ENCODE data around the gene FKBP4. TPM values are rescaled to one million over a fixed set of nuclear protein-coding genes. Genes with fewer than 3 reads are reported as not detected.

The FKBP4 gene
- total and polyA plus RNA-seq, 2 of the 13 experiments (the other 11 are each of a cell fraction or from before 2014, with no cell fraction given): 25.7 to 66.1 TPM

DNA sequence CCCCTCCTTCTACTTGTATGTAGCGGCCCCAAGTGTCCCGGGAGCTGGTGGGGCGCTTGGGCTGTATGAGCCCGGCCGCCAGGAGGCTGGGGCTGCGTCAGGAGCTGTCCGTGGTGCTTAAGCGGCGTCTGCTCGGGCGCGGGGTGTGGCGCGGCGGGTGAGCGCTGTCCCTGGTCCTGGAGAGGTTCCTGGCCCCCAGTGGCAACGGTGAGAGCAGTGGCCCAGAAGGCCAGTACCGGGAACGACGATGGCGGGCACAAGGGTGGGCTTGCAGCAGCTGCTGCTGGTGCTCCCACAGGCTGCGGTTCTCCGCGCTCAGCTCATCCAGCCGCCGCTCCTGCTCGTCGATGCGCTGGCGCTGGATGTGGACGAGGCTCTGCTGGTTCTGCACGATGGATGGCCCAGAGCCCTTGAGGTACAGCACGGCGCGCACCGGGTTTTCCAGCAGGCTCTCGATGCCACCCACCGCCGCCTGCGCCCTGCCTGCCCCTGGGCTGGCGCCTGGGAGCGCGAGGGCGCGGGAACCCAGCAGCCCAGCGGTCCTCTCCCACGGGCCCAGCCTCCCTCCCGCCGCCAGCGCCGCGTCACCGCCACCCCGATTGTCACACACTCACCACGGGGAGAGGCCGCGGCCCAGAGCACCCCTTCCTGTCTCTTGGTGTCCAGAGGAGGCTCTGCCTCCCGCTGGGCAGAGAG is 41.9 kb upstream of the FKBP4 start (continued):
- TF ChIP-seq, protein P1, sequence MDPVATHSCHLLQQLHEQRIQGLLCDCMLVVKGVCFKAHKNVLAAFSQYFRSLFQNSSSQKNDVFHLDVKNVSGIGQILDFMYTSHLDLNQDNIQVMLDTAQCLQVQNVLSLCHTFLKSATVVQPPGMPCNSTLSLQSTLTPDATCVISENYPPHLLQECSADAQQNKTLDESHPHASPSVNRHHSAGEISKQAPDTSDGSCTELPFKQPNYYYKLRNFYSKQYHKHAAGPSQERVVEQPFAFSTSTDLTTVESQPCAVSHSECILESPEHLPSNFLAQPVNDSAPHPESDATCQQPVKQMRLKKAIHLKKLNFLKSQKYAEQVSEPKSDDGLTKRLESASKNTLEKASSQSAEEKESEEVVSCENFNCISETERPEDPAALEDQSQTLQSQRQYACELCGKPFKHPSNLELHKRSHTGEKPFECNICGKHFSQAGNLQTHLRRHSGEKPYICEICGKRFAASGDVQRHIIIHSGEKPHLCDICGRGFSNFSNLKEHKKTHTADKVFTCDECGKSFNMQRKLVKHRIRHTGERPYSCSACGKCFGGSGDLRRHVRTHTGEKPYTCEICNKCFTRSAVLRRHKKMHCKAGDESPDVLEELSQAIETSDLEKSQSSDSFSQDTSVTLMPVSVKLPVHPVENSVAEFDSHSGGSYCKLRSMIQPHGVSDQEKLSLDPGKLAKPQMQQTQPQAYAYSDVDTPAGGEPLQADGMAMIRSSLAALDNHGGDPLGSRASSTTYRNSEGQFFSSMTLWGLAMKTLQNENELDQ (CRISPR knock-in tag; IDR thresholded peaks at IDR 0.05; ENCODE audit: borderline replicate concordance): peak; percentile 99
- TF ChIP-seq, protein P2, sequence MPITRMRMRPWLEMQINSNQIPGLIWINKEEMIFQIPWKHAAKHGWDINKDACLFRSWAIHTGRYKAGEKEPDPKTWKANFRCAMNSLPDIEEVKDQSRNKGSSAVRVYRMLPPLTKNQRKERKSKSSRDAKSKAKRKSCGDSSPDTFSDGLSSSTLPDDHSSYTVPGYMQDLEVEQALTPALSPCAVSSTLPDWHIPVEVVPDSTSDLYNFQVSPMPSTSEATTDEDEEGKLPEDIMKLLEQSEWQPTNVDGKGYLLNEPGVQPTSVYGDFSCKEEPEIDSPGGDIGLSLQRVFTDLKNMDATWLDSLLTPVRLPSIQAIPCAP (CRISPR knock-in tag; IDR thresholded peaks at IDR 0.05; ENCODE audit: low read depth): peak; percentile 99
- TF ChIP-seq ZNF180 (CRISPR knock-in tag; IDR thresholded peaks at IDR 0.05; ENCODE audit: borderline replicate concordance, low read depth) (peak; percentile 99; the same call in 1 of the 2 replicates), XRCC5 (optimal IDR thresholded peaks at IDR 0.05; ENCODE audit: low read length) (peak; percentile 96), PAF1 (CRISPR knock-in tag; IDR thresholded peaks at IDR 0.05) (peak; percentile 57; the same call in 1 of the 2 replicates), ZNF543 (CRISPR knock-in tag; IDR thresholded peaks at IDR 0.05) (peak; percentile 99), GTF3A (CRISPR knock-in tag; conservative IDR thresholded peaks at IDR 0.05) (0 out of 2 replicates have a peak, but pooled peaks have one; percentile 50), TOE1 (CRISPR knock-in tag; IDR thresholded peaks at IDR 0.05) (peak; percentile 100), ZNF232 (CRISPR knock-in tag; IDR thresholded peaks at IDR 0.05; ENCODE audit: borderline replicate concordance) (peak; percentile 100), ZNF589 (CRISPR knock-in tag; conservative IDR thresholded peaks at IDR 0.05) (peak; percentile 100), U2AF2 (IDR thresholded peaks at IDR 0.05; ENCODE audit: low read depth, low read length) (no peak), ZBTB8A (CRISPR knock-in tag; IDR thresholded peaks at IDR 0.05; ENCODE audit: borderline replicate concordance, low read depth) (peak; percentile 98; the same call in 1 of the 2 replicates), ZNF335 (CRISPR knock-in tag; IDR thresholded peaks at IDR 0.05) (peak; percentile 97), ZNF672 (CRISPR knock-in tag; IDR thresholded peaks at IDR 0.05) (peak; percentile 98), ZFYVE20 (CRISPR knock-in tag; IDR thresholded peaks at IDR 0.05; ENCODE audit: borderline replicate concordance, low read depth) (peak; percentile 100), ZNF3 (CRISPR knock-in tag; IDR thresholded peaks at IDR 0.05) (peak; percentile 93), ZSCAN31 (CRISPR knock-in tag; IDR thresholded peaks at IDR 0.05; ENCODE audit: low read depth) (peak; percentile 100), ZBTB1 (CRISPR knock-in tag; IDR thresholded peaks at IDR 0.05; ENCODE audit: borderline replicate concordance) (peak; percentile 98)
- TF ChIP-seq, protein P3, sequence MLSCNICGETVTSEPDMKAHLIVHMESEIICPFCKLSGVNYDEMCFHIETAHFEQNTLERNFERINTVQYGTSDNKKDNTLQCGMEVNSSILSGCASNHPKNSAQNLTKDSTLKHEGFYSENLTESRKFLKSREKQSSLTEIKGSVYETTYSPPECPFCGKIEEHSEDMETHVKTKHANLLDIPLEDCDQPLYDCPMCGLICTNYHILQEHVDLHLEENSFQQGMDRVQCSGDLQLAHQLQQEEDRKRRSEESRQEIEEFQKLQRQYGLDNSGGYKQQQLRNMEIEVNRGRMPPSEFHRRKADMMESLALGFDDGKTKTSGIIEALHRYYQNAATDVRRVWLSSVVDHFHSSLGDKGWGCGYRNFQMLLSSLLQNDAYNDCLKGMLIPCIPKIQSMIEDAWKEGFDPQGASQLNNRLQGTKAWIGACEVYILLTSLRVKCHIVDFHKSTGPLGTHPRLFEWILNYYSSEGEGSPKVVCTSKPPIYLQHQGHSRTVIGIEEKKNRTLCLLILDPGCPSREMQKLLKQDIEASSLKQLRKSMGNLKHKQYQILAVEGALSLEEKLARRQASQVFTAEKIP (CRISPR knock-in tag; IDR thresholded peaks at IDR 0.05; ENCODE audit: borderline replicate concordance): 0 out of 2 replicates have a peak, but pooled peaks have one; percentile 92
- TF ChIP-seq, protein P4, sequence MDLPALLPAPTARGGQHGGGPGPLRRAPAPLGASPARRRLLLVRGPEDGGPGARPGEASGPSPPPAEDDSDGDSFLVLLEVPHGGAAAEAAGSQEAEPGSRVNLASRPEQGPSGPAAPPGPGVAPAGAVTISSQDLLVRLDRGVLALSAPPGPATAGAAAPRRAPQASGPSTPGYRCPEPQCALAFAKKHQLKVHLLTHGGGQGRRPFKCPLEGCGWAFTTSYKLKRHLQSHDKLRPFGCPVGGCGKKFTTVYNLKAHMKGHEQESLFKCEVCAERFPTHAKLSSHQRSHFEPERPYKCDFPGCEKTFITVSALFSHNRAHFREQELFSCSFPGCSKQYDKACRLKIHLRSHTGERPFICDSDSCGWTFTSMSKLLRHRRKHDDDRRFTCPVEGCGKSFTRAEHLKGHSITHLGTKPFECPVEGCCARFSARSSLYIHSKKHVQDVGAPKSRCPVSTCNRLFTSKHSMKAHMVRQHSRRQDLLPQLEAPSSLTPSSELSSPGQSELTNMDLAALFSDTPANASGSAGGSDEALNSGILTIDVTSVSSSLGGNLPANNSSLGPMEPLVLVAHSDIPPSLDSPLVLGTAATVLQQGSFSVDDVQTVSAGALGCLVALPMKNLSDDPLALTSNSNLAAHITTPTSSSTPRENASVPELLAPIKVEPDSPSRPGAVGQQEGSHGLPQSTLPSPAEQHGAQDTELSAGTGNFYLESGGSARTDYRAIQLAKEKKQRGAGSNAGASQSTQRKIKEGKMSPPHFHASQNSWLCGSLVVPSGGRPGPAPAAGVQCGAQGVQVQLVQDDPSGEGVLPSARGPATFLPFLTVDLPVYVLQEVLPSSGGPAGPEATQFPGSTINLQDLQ (CRISPR knock-in tag; IDR thresholded peaks at IDR 0.05): peak; percentile 99
- TF ChIP-seq, protein P5, sequence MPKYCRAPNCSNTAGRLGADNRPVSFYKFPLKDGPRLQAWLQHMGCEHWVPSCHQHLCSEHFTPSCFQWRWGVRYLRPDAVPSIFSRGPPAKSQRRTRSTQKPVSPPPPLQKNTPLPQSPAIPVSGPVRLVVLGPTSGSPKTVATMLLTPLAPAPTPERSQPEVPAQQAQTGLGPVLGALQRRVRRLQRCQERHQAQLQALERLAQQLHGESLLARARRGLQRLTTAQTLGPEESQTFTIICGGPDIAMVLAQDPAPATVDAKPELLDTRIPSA (CRISPR knock-in tag; IDR thresholded peaks at IDR 0.05; ENCODE audit: borderline replicate concordance): peak; percentile 100

Data from HepG2 (cell line).